ENCODE measurements around the gene COL16A1.

The COL16A1 gene

DNA sequence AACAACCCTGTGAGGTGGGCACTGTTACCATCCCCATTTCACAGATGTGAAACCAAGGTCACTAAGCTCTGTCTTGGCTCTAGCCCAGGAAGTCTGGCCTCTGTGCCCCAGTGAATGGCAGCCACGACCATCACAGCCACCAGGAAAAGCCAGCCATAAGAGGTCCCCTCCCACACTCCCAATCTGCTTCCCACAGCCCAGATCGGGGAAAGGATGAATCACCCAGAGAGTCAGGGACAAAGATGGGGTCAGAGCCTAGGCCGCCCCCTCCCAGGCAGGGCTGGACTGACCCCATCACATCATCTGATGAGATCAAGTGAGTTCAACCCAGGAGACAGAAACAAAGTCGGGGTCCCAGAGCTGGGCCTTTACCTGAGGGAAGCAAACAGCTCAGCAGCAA, 22.9 kb upstream of the COL16A1 start:
- TF ChIP-seq, protein P1, sequence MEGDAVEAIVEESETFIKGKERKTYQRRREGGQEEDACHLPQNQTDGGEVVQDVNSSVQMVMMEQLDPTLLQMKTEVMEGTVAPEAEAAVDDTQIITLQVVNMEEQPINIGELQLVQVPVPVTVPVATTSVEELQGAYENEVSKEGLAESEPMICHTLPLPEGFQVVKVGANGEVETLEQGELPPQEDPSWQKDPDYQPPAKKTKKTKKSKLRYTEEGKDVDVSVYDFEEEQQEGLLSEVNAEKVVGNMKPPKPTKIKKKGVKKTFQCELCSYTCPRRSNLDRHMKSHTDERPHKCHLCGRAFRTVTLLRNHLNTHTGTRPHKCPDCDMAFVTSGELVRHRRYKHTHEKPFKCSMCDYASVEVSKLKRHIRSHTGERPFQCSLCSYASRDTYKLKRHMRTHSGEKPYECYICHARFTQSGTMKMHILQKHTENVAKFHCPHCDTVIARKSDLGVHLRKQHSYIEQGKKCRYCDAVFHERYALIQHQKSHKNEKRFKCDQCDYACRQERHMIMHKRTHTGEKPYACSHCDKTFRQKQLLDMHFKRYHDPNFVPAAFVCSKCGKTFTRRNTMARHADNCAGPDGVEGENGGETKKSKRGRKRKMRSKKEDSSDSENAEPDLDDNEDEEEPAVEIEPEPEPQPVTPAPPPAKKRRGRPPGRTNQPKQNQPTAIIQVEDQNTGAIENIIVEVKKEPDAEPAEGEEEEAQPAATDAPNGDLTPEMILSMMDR (IDR thresholded peaks at IDR 0.05; ENCODE audit: low read length, missing control alignments): no peak

DNA sequence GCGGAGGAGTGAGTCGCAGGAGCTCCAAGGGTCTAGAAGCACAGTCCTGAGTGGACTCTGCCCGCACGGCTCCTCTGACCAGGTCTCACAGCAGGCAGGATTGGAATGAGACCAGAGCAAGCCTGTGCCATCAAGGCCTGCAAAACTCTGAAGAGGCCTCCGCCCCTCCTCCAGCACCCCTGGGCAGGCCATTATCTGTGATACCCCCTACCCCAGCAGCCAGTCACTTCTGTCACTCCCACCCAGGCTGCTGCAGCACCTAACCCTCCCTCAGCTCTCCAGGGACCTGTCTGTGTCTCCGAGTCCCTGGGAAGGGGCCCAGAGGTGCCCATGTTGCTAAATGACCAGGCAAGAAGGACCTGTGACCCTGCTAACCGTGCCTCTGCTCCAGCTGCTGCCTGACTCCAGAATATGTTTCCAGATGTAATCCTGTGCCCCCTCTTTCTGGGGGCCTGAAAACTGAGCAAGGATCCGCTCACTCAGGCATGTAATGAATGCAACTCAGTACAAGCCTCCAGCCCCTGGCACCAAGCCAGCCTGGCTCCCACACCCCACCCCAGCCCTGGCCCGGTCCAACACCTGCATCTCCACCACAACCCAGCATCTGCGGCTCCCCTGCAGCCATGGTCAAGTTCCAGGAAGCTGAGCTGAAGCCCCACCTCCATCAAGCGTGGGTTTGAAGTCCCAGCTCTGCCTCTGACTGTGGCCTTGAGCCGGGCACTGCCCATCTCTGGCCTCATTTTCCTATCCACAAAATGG, 22.1 kb upstream of the COL16A1 start:
- no peak overlapping the region for H3K4me3 ChIP-seq (replicated peaks; ENCODE audit: low read depth, low read length)
- no peak for DNase-seq (ENCODE audit: low read depth)
- TF ChIP-seq, protein P1 (IDR thresholded peaks at IDR 0.05; ENCODE audit: low read length, missing control alignments): no peak

More for the DNA sequence above, 22.9 kb upstream of the COL16A1 start:
- no peak for DNase-seq (ENCODE audit: low read depth)
- no peak overlapping the region for H3K4me3 ChIP-seq (replicated peaks; ENCODE audit: low read depth, low read length)

DNA sequence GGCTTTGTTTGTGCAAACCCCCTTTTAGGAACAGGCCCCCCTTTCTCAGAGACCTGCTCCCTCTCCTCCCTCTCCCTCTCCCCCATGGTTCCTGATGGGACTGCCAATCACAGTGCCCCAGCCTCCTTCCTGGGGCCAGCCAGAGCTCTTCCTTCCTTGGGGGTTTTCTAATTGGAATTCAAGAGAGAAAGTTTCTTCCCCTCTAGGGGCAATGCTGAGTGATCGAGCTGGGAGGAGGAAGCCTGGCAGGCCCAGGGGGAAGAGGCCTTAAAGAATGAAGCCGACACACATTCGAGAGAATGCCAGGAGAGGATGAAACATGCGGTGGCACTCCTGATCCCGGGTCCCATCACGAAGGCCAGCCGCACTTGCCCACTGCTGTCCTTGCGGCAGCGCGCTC, 21.3 kb upstream of the COL16A1 start:
- DNase-seq (ENCODE audit: low read depth): no peak
- no peak overlapping the region for H3K4me3 ChIP-seq (replicated peaks; ENCODE audit: low read depth, low read length)
- TF ChIP-seq, protein P1 (IDR thresholded peaks at IDR 0.05; ENCODE audit: low read length, missing control alignments): no peak

DNA sequence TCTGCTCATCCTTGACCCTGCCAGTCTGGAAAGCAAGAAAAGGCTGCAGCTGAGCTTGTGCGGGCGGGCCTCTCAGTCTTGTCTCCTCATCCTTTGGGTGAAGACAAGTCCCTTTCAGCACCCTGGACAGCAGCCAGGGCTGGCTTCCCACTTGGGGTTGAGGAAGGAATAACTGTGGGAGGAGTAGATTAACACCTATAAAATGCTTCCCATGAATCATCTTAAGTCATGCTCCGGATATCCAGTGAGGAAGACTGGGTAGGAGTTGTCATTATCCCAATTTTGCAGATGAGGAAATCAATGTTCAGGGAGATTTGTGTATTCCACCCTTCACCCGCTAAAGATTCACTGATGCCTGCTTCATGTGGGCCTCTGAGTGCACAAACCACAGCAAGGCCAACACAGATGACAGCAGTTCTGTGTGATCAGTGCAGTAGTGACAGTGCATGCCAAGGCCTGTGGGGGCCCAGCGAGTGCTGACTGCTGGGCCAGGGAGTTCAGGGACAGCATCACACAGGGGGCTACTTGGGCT, 20.1 kb upstream of the COL16A1 start:
- DNase-seq (ENCODE audit: low read depth): peak; percentile 79
- TF ChIP-seq, protein P1 (IDR thresholded peaks at IDR 0.05; ENCODE audit: low read length, missing control alignments): no peak
- H3K4me3 ChIP-seq (replicated peaks; ENCODE audit: low read depth, low read length): no peak overlapping the region

DNA sequence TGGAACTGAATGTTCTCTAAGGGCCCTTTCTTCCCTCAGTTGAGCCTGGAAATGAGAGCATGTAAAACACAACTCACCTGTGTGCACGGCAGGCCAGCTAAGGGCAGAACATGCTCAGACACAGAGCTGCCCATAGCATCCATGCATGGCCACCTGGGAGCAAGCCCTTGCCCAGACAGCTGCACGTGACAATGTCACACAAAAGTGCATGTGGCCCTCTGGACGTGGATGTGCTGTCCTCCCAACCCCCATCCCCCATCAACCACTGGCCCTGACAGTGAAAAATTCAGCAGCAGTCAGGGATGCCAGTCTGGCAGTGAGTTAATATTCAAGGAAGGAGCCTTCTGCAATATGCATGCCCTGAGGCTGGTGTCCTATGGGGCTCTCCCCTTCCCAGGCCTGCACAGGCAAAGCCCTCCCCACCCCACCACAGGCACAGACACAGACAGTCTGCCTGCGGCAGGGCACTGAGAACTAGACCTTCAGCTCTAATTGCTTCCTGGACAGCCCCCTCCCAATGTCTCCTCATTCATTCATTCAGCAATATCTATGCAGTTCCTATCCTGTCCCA, 14.6 kb upstream of the COL16A1 start:
- TF ChIP-seq, protein P1 (IDR thresholded peaks at IDR 0.05; ENCODE audit: low read length, missing control alignments): no peak
- DNase-seq (ENCODE audit: low read depth): no peak
- H3K4me3 ChIP-seq (replicated peaks; ENCODE audit: low read depth, low read length): no peak overlapping the region

DNA sequence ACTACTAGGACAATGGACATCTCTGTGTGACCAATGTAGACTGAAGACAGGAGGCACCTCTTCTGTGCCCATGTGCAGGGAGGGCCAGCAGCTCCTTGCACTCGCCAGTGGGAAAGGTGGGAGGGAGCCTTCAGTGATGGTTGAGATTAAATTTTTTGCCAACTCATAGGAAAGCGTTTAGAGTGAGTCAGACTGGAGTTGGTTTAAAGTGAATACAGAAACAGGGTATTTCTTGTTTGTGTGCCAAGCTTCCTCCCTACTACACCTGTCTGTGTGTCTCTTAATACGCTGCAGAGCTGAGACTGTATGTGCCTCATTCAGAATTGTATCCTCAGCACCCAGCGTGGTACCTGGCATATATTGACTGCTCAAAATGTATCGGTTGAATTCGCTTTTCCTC, 13.5 kb upstream of the COL16A1 start:
- H3K4me3 ChIP-seq (replicated peaks; ENCODE audit: low read depth, low read length): no peak overlapping the region
- TF ChIP-seq, protein P1 (IDR thresholded peaks at IDR 0.05; ENCODE audit: low read length, missing control alignments): no peak
- DNase-seq (ENCODE audit: low read depth): peak; percentile 32
